HepG2 (cell line): ENCODE data around the gene ZCCHC3. TPM values are rescaled to one million over a fixed set of nuclear protein-coding genes. Genes with fewer than 3 reads are reported as not detected.

ENCODE experiments used
- ATF6 ChIP-seq: sonication (generic); formaldehyde crosslinking; conservative IDR thresholded peaks from 2 replicates; pipeline ENCODE4 v1.4.0; 2020; ENCODE audit warnings: missing genetic modification reagents
- CHD2 ChIP-seq: IDR thresholded peaks from 2 replicates; pipeline ENCODE4 v1.6.1; 2011; ENCODE audit warnings: low read depth, low read length, improper control_type of control experiment
- DMAP1 ChIP-seq: IDR thresholded peaks from 2 replicates; pipeline ENCODE4 v1.6.1; 2016
- HINFP ChIP-seq: sonication (generic); formaldehyde crosslinking; IDR thresholded peaks from 2 replicates; pipeline ENCODE4 v1.4.0; 2020; ENCODE audit warnings: low read depth, mild to moderate bottlenecking, missing genetic modification reagents
- HMGXB4 ChIP-seq, 2 experiments: sonication (generic) in 1 of 2; formaldehyde crosslinking in 1 of 2; IDR thresholded peaks; 2 replicates each; pipeline versions ENCODE4 v1.4.0 to v1.6.1; 2018 to 2020; ENCODE audit warnings: missing genetic modification reagents in 2 of 2, borderline replicate concordance in 1 of 2, low read depth in 1 of 2, mild to moderate bottlenecking in 1 of 2, missing biosample characterization in 1 of 2
- MED8 ChIP-seq: sonication (generic); formaldehyde crosslinking; IDR thresholded peaks from 2 replicates; pipeline ENCODE4 v1.8.1; 2023; ENCODE audit warnings: mild to moderate bottlenecking, missing genetic modification reagents; ENCODE audit not compliant: insufficient replicate concordance
- NCOA1 ChIP-seq: sonication (generic); formaldehyde crosslinking; IDR thresholded peaks from 2 replicates; pipeline ENCODE4 v1.9.0; 2021; ENCODE audit warnings: missing genetic modification reagents
- RCOR2 ChIP-seq: IDR thresholded peaks from 2 replicates; pipeline ENCODE4 v1.6.1; 2016; ENCODE audit warnings: missing biosample characterization, missing genetic modification reagents
- RXRA ChIP-seq: sonication (generic); formaldehyde crosslinking; IDR thresholded peaks from 2 replicates; pipeline ENCODE4 v1.5.1; 2020; ENCODE audit warnings: missing genetic modification reagents
- TFDP1 ChIP-seq: IDR thresholded peaks from 2 replicates; pipeline ENCODE4 v1.6.1; 2016; ENCODE audit warnings: missing compliant biosample characterization, missing genetic modification reagents, borderline replicate concordance
- TFDP2 ChIP-seq: sonication (generic); formaldehyde crosslinking; IDR thresholded peaks from 2 replicates; pipeline ENCODE4 v1.4.0; 2020; ENCODE audit warnings: missing genetic modification reagents
- ZNF276 ChIP-seq: sonication (generic); formaldehyde crosslinking; IDR thresholded peaks from 2 replicates; pipeline ENCODE4 v1.4.0; 2020; ENCODE audit warnings: mild to moderate bottlenecking, low read depth, missing genetic modification reagents
- ZNF512B ChIP-seq: sonication (generic); formaldehyde crosslinking; IDR thresholded peaks from 2 replicates; pipeline ENCODE4 v1.5.1; 2020; ENCODE audit warnings: missing genetic modification reagents, mild to moderate bottlenecking, borderline replicate concordance
- ZSCAN12 ChIP-seq: sonication (generic); formaldehyde crosslinking; IDR thresholded peaks from 2 replicates; pipeline ENCODE4 v1.9.0; 2021; ENCODE audit warnings: mild to moderate bottlenecking, missing genetic modification reagents
- polyA plus RNA-seq, 8 experiments: library from polyadenylated mRNA; depleted of rRNA in 3 of 8; stranded (reverse) in 7 of 8; unstranded in 1 of 8; fragments of >200 nt; fragmentation: Illumina TruSeq in 4 of 8; extraction: Trizol in 4 of 8; gene quantifications; 2 replicates each; pipeline versions ENCODE4 v1.2.1 to v1.2.3, GENCODE V29; 2011 to 2016; ENCODE audit warnings: low read depth in 4 of 8, missing spikeins in 1 of 8, mixed read lengths in 1 of 8; ENCODE audit not compliant: insufficient read depth in 1 of 8
- total RNA-seq, 5 experiments: library from RNA; depleted of rRNA; stranded (reverse); fragments of >200 nt; fragmentation: Illumina TruSeq; extraction: Trizol; gene quantifications; 2 replicates each; pipeline ENCODE4 v1.2.3, GENCODE V29; 2016; ENCODE audit warnings: low read depth in 1 of 5

ZCCHC3 gene
- total and polyA plus RNA-seq, 2 of the 13 experiments (the other 11 are each of a cell fraction or from before 2014, with no cell fraction given), result 46.6 to 63.0 TPM

GRCh38 chr20:290084-290831 is 7.1 kb upstream of the ZCCHC3 start, which contains the start of gene C20orf96 (continued):
- peak; percentile 86 for TF ChIP-seq TFDP1
- TF ChIP-seq ZNF276, result peak; percentile 72
- TF ChIP-seq ATF6 (CRISPR knock-in tag), result 0 out of 2 replicates have a peak, but pooled peaks have one; percentile 39
- peak; percentile 44 for TF ChIP-seq MED8 (CRISPR knock-in tag)
- 0 out of 2 replicates have a peak, but pooled peaks have one; percentile 0 for TF ChIP-seq ZNF512B (CRISPR knock-in tag)
- TF ChIP-seq CHD2, result peak; percentile 83
- peak; percentile 69 for TF ChIP-seq RXRA (CRISPR knock-in tag)
- TF ChIP-seq TFDP2, result peak; percentile 69
- TF ChIP-seq ZSCAN12, result no peak
- TF ChIP-seq RCOR2 (CRISPR knock-in tag), result peak; percentile 14; the same call in 1 of the 2 replicates
- 0 out of 2 replicates have a peak, but pooled peaks have one; percentile 23 for TF ChIP-seq DMAP1 (CRISPR knock-in tag)
- TF ChIP-seq NCOA1 (CRISPR knock-in tag), result no peak
- TF ChIP-seq HINFP, result no peak
- TF ChIP-seq HMGXB4 (CRISPR knock-in tag; IDR thresholded peaks at IDR 0.05; ENCODE audit: borderline replicate concordance in 1 of 2, low read depth in 1 of 2), result peak in 1 of 2 experiments; percentile 84; a peak in 2 of 4 replicates
